Testis (tissue), 3 donors: ENCODE data around the gene TNFRSF21. TPM values are rescaled to one million over a fixed set of nuclear protein-coding genes. Genes with fewer than 3 reads are reported as not detected.
"Not testable (repeated sequence)": the region's sequence is repeated elsewhere in the genome, so short reads cannot be mapped to it uniquely, and the experiment has no call there.

Experiments used
- DNase-seq: peaks from one replicate; pipeline ENCODE4 v3.0.0-alpha.2; 2019
- H3K27ac ChIP-seq, 2 donors: fragments of 200-600 bp; sonication (generic); one replicate each; pipeline ENCODE4 v1.5.1; 2019
- H3K27me3 ChIP-seq: fragments of 200-600 bp; sonication (generic); one replicate; pipeline ENCODE4 v1.5.1; 2019
- H3K36me3 ChIP-seq: fragments of 200-600 bp; sonication (generic); one replicate; pipeline ENCODE4 v1.5.1; 2017; ENCODE audit warnings: low read depth; ENCODE audit errors: missing control alignments
- H3K4me1 ChIP-seq: fragments of 200-600 bp; sonication (generic); one replicate; pipeline ENCODE4 v1.5.1; 2019
- H3K4me3 ChIP-seq, 2 donors: fragments of 200-600 bp; sonication (generic); one replicate each; pipeline ENCODE4 v1.5.1; 2017 to 2019
- H3K9me3 ChIP-seq: fragments of 200-600 bp; sonication (generic); one replicate; pipeline ENCODE4 v1.5.1; 2017
- POLR2A ChIP-seq: fragments of 450-650 bp; IDR thresholded peaks from one replicate; pipeline ENCODE4 v1.6.1; 2017; ENCODE audit warnings: antibody characterized with exemption, mild to moderate bottlenecking, moderate library complexity
- WGBS, 2 donors: methylation state at CpG; one replicate each; pipeline ENCODE4 v1.1.5; 2018; 5-methylcytosine and 5-hydroxymethylcytosine counted together
- intact Hi-C: fragments of 100-400 bp; cut with DNase I; formaldehyde crosslinking; loops from one replicate; pipeline ENCODE4 v1.15.1; 2023; ENCODE audit warnings: low total_unique reads
- polyA plus RNA-seq: library from polyadenylated mRNA; stranded (reverse); fragments of 350-450 nt; fragmentation: Illumina TruSeq; extraction: RNeasy Lipid Tissue Mini Kit (QIAGEN cat#74804); gene quantifications from one replicate; pipeline ENCODE4 v1.2.3, GENCODE V29; 2014; ENCODE audit warnings: low read depth, low replicate concordance; ENCODE audit not compliant: insufficient read depth
- total RNA-seq, 2 donors: library from RNA; depleted of rRNA; stranded (reverse); fragments of >200 nt; gene quantifications; one replicate each; pipeline ENCODE4 v1.2.3, GENCODE V29; 2016
- TF ChIP-seq, protein P1 (sequence below), 3 experiments: fragments of 450-650 bp in 2 of 3; fragments of 200-600 bp in 1 of 3; sonication (generic) in 1 of 3; IDR thresholded peaks; one replicate each; pipeline ENCODE4 v1.5.1; 2016 to 2019; ENCODE audit warnings: antibody characterized with exemption in 3 of 3, mild to moderate bottlenecking in 2 of 3, moderate library complexity in 1 of 3

Gene TNFRSF21
- total and polyA plus RNA-seq, 3 donors from 2014 or later = 11.0 to 19.3 (median 17.1) TPM

- Histone ChIP-seq H3K27ac (no peak overlapping the region), H3K4me1 (no peaks in the 10 kb centered on the region), H3K27me3 (no peaks in the 10 kb centered on the region), H3K36me3 (no peaks in the 10 kb centered on the region), H3K4me3 (no peak overlapping the region), H3K9me3 (no peaks in the 10 kb centered on the region)
- TF ChIP-seq, protein P1, sequence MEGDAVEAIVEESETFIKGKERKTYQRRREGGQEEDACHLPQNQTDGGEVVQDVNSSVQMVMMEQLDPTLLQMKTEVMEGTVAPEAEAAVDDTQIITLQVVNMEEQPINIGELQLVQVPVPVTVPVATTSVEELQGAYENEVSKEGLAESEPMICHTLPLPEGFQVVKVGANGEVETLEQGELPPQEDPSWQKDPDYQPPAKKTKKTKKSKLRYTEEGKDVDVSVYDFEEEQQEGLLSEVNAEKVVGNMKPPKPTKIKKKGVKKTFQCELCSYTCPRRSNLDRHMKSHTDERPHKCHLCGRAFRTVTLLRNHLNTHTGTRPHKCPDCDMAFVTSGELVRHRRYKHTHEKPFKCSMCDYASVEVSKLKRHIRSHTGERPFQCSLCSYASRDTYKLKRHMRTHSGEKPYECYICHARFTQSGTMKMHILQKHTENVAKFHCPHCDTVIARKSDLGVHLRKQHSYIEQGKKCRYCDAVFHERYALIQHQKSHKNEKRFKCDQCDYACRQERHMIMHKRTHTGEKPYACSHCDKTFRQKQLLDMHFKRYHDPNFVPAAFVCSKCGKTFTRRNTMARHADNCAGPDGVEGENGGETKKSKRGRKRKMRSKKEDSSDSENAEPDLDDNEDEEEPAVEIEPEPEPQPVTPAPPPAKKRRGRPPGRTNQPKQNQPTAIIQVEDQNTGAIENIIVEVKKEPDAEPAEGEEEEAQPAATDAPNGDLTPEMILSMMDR (IDR thresholded peaks at IDR 0.05) = no peak
- no peak for TF ChIP-seq POLR2A
- WGBS, 2 donors = 94 to 98% methylated on average over 2 of the region's 2 CpGs
- DNase-seq = no peak
- intact Hi-C loops = no loop called here
Measured at GRCh38 chr6:47337519-47337918, 27.8 kb upstream of the TNFRSF21 start.

- TF ChIP-seq, protein P1 (IDR thresholded peaks at IDR 0.05) = no peak
- no peak for TF ChIP-seq POLR2A
- Histone ChIP-seq H3K36me3 (no peaks in the 10 kb centered on the region), H3K4me3 (no peak overlapping the region), H3K27me3 (no peaks in the 10 kb centered on the region), H3K27ac (no peak overlapping the region), H3K4me1 (no peaks in the 10 kb centered on the region), H3K9me3 (no peaks in the 10 kb centered on the region)
- DNase-seq = no peak
- intact Hi-C loops = no loop called here
Measured at GRCh38 chr6:47336334-47336733, 26.6 kb upstream of the TNFRSF21 start.

GRCh38 chr6:47335466-47335865 lies 25.8 kb upstream of the TNFRSF21 start:
- no peaks in the 10 kb centered on the region for H3K9me3 ChIP-seq
- 82 to 85% methylated on average over 6 of the region's 6 CpGs for WGBS, 2 donors

GRCh38 chr6:47334334-47334733 lies 24.6 kb upstream of the TNFRSF21 start:
- intact Hi-C loops = no loop called here
- DNase-seq = no peak
- no peaks in the 10 kb centered on the region for H3K27me3 ChIP-seq
- H3K27ac ChIP-seq = no peak overlapping the region
- no peaks in the 10 kb centered on the region for H3K9me3 ChIP-seq
- no peak overlapping the region for H3K4me3 ChIP-seq
- no peaks in the 10 kb centered on the region for H3K4me1 ChIP-seq
- TF ChIP-seq, protein P1 (IDR thresholded peaks at IDR 0.05) = no peak
- no peak for TF ChIP-seq POLR2A
- H3K36me3 ChIP-seq = no peaks in the 10 kb centered on the region

More at GRCh38 chr6:47335466-47335865, 25.8 kb upstream of the TNFRSF21 start:
- TF ChIP-seq, protein P1 (IDR thresholded peaks at IDR 0.05) = no peak
- no peak for TF ChIP-seq POLR2A
- intact Hi-C loops = no loop called here
- Histone ChIP-seq H3K36me3 (no peaks in the 10 kb centered on the region), H3K27me3 (no peaks in the 10 kb centered on the region), H3K4me1 (no peaks in the 10 kb centered on the region), H3K4me3 (no peak overlapping the region), H3K27ac (no peak overlapping the region)
- DNase-seq = no peak

- H3K27me3 ChIP-seq, DNase-seq, intact Hi-C loops, H3K27ac ChIP-seq, H3K36me3 ChIP-seq, H3K4me1 ChIP-seq, H3K9me3 ChIP-seq, H3K4me3 ChIP-seq: not testable (repeated sequence)
- WGBS, 2 donors = 84 to 90% methylated on average over 3 of the region's 3 CpGs
Measured at GRCh38 chr6:47328606-47329005, 18.9 kb upstream of the TNFRSF21 start.

GRCh38 chr6:47328139-47328538 lies 18.4 kb upstream of the TNFRSF21 start:
- H3K9me3 ChIP-seq, intact Hi-C loops, H3K4me3 ChIP-seq, H3K4me1 ChIP-seq, H3K27me3 ChIP-seq, H3K27ac ChIP-seq, DNase-seq, H3K36me3 ChIP-seq: not testable (repeated sequence)
- WGBS, 2 donors = 88% methylated on average over 4 of the region's 4 CpGs; no CpG with 5 or more reads in 1 of the 2 donors
